ENCODE measurements around the gene SRRM4. TPM values are rescaled to one million over a fixed set of nuclear protein-coding genes. Genes with fewer than 3 reads are reported as not detected.
"Not testable (repeated sequence)": the region's sequence is repeated elsewhere in the genome, so short reads cannot be mapped to it uniquely, and the experiment has no call there.

Gene SRRM4
- total RNA-seq, 1 donor from 2014 or later, result 1.7 TPM

DNA sequence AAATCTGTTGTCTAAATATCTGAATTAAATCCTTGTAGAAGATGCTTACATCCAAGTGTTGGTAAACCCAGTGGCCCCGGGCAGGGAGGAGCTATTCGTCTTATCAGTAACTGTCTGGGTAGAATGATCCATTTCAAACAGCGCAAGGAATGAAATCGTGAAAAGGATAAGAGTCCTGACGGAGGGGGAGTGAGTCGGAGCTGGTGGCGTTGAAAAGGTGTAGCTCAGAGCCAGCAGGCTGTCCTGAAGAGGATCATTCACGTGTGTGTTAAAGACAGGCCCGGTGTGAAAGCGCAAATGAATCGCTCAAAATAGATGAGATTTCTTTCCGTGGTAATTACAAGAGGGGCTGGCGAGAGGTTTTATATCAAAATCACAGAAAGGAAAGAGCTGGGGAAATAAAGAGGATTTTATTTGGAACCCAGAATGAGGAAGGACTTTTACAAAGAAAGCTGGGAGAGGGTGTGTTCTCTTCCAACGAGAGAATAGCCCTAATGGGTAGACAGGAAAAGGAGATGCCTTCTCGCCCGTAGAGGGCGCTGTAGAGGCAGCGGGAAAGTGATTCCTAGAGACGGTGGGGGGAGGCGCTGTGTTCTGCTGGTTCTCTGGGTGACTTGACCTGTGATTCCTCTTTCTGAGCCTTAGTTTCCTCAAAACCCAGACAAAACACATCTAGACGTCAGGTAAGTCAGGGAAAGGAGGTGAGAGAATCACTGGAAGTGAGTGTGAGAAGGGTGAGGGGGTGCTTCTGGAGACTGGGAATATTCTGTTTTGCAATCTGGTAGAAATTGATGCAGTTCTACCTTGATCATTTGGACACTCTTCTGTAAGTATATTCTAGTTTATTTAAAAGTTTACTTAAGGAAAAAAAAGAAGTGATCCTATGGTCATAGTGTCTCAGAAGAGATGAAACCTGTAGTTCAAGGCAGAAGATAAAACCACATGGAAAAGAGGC lies 39.3 kb downstream of the SRRM4 start:
- Mint-ChIP-seq H3K36me3 (no peaks in the 10 kb centered on the region), H3K4me3 (no peak overlapping the region), H3K4me1 (no peaks in the 10 kb centered on the region), H3K27ac (no peak overlapping the region), H3K9me3 (peaks cover 8% of the 10 kb centered on the region), H3K27me3 (ENCODE audit: low read depth) (peaks cover 43% of the 10 kb centered on the region)
- TF ChIP-seq, protein P1, sequence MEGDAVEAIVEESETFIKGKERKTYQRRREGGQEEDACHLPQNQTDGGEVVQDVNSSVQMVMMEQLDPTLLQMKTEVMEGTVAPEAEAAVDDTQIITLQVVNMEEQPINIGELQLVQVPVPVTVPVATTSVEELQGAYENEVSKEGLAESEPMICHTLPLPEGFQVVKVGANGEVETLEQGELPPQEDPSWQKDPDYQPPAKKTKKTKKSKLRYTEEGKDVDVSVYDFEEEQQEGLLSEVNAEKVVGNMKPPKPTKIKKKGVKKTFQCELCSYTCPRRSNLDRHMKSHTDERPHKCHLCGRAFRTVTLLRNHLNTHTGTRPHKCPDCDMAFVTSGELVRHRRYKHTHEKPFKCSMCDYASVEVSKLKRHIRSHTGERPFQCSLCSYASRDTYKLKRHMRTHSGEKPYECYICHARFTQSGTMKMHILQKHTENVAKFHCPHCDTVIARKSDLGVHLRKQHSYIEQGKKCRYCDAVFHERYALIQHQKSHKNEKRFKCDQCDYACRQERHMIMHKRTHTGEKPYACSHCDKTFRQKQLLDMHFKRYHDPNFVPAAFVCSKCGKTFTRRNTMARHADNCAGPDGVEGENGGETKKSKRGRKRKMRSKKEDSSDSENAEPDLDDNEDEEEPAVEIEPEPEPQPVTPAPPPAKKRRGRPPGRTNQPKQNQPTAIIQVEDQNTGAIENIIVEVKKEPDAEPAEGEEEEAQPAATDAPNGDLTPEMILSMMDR (IDR thresholded peaks at IDR 0.05; ENCODE audit: unreplicated experiment), result no peak
- no peak for DNase-seq (ENCODE audit: low spot score in 2 of 2, unreplicated experiment in 2 of 2)

DNA sequence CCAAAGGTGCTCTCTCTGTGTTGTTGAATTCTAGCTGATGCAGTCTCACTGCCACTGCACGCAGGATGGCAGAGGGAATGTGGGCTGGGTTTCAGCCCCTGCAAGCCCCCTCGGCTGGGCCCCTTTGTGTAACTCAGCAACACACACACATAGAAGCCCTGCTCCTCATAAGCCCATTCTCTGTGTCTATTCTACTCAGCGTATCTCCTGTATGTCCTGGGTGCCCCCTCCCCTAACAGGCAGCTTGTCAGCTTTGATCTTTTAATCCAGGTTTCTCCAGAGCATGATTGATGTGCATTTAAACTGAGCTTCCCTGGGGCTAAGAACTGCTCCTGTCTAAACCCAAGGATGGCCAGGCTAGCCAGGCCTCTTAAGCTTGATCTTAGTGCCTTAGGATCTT lies 43.0 kb downstream of the SRRM4 start:
- Mint-ChIP-seq H3K27ac (no peak overlapping the region), H3K4me3 (no peak overlapping the region), H3K9me3 (peaks cover 8% of the 10 kb centered on the region), H3K36me3 (no peaks in the 10 kb centered on the region), H3K4me1 (no peaks in the 10 kb centered on the region), H3K27me3 (ENCODE audit: low read depth) (peaks cover 28% of the 10 kb centered on the region)
- no peak for DNase-seq (ENCODE audit: low spot score in 2 of 2, unreplicated experiment in 2 of 2)
- TF ChIP-seq, protein P1 (IDR thresholded peaks at IDR 0.05; ENCODE audit: unreplicated experiment), result no peak

DNA sequence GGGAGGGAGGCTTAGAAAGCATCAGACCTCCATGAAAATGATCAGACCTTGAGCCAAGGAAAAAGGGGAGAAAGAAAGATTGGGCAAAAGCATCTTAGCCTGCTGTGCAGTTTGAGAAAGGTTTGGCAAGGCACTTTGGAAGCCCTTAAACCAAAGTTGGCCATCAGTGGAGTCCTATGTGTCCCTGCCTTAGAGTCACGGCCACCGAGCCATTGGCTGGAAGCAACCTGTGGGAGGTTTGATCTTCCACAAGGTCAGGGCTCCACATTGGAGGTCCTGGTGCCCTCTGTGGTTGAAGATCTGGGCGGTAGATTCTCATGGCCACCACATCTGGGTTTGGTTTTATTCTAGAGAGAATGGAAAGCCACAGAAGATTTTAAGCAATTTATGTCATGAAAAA lies 44.4 kb downstream of the SRRM4 start:
- no peak for DNase-seq (ENCODE audit: low spot score in 2 of 2, unreplicated experiment in 2 of 2)
- peaks cover 20% of the 10 kb centered on the region for H3K27me3 Mint-ChIP-seq (ENCODE audit: low read depth)
- H3K9me3 Mint-ChIP-seq, result peaks cover 8% of the 10 kb centered on the region
- H3K36me3 Mint-ChIP-seq, result no peaks in the 10 kb centered on the region
- H3K4me1 Mint-ChIP-seq, result no peaks in the 10 kb centered on the region
- TF ChIP-seq, protein P1 (IDR thresholded peaks at IDR 0.05; ENCODE audit: unreplicated experiment), result no peak
- no peak overlapping the region for H3K4me3 Mint-ChIP-seq
- H3K27ac Mint-ChIP-seq, result no peak overlapping the region

DNA sequence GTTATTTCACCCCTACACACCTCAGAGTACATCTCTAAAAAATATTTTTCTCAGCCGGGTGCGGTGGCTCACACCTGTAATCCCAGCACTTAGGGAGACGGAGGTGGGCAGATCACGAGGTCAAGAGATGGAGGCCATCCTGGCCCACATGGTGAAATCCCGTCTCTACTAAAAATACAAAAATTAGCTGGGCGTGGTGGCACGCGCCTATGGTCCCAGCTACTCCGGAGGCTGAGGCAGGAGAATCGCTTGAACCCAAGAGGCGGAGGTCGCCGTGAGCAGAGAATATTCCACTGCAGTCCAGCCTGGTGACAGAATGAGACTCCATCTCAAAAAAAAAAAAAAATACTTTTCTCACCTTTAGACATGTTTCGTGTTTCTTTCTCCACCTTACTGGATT lies 52.0 kb downstream of the SRRM4 start:
- H3K36me3 Mint-ChIP-seq; H3K4me3 Mint-ChIP-seq; H3K27ac Mint-ChIP-seq; DNase-seq (ENCODE audit: low spot score in 2 of 2, unreplicated experiment in 2 of 2); H3K4me1 Mint-ChIP-seq; H3K9me3 Mint-ChIP-seq: not testable (repeated sequence)
- H3K27me3 Mint-ChIP-seq (ENCODE audit: low read depth), result peaks cover 33% of the 10 kb centered on the region

DNA sequence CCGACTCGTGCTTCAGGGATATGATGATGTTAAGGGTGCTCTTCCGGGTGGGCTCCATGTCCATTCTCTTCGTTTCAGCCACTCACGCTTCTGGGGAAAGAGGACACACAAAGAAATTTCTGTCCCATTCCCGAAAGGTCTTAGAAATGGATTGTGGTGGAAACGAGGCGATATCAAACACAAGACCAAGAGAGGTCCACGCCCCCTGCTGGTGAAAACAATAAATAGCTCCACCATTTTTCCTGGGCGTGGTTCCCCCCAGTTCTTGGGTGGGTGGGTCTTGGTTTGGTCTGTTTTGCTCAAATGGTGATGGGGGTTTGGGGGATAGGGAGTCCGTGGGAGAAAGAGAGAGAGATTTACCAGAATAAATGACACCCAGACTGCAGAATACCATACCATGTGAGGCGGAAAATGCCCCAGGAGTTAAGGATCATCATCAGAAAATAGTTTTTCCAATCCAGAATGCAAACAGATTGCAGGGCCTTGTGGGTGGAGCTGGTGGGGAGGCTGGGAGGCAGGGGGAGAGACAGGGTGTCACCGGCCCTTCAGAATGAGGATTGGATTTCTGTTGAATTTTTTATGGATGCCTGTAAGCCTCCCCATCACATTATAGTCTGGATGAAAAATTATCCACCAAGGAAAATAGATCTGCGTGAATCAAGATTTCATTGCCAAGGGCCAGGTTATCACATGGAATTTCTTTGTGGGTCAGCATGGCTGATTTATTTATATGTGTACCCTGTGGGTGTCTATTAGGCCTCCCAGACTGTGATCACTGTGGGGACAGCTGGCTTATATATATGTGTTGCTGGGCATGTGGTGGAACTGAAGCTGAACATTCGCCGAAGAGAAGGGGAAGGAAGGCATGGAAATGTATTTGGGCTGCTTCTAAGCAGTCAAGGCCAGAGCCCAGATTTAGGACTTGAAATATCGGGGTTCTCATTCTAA lies 55.8 kb downstream of the SRRM4 start:
- peaks cover 28% of the 10 kb centered on the region for H3K27me3 Mint-ChIP-seq (ENCODE audit: low read depth)
- TF ChIP-seq, protein P1 (IDR thresholded peaks at IDR 0.05; ENCODE audit: unreplicated experiment), result peak; percentile 87
- H3K9me3 Mint-ChIP-seq, result no peaks in the 10 kb centered on the region
- H3K4me1 Mint-ChIP-seq, result no peaks in the 10 kb centered on the region
- H3K4me3 Mint-ChIP-seq, result no peak overlapping the region
- no peak for DNase-seq (ENCODE audit: low spot score in 2 of 2, unreplicated experiment in 2 of 2)
- H3K27ac Mint-ChIP-seq, result no peak overlapping the region
- H3K36me3 Mint-ChIP-seq, result no peaks in the 10 kb centered on the region
